H9 (cell line): ENCODE data around the gene POLR2M. TPM values are rescaled to one million over a fixed set of nuclear protein-coding genes. Genes with fewer than 3 reads are reported as not detected.

Experiments
- DNase-seq: peaks from one replicate; pipeline ENCODE4 v3.0.0-alpha.2; 2017
- H2AFZ ChIP-seq: one replicate; pipeline ENCODE4 v1.6.1; 2013; ENCODE audit warnings: mild to moderate bottlenecking, low read length, control low read depth, moderate library complexity
- H2AK5ac ChIP-seq: 2 replicates; pipeline ENCODE4 v1.6.1; 2013; ENCODE audit warnings: low read length, control low read depth, mixed read lengths; ENCODE audit not compliant: insufficient read length
- H2BK120ac ChIP-seq: one replicate; pipeline ENCODE4 v1.6.1; 2013; ENCODE audit warnings: low read depth, mild to moderate bottlenecking, low read length, control low read depth, inconsistent platforms; ENCODE audit not compliant: poor library complexity, severe bottlenecking
- H2BK12ac ChIP-seq: 2 replicates; pipeline ENCODE4 v1.6.1; 2013; ENCODE audit warnings: low read length, control low read depth, mixed read lengths, low read depth; ENCODE audit not compliant: insufficient read length
- H2BK15ac ChIP-seq: 2 replicates; pipeline ENCODE4 v1.6.1; 2013; ENCODE audit warnings: low read depth, low read length, control low read depth
- H2BK20ac ChIP-seq: one replicate; pipeline ENCODE4 v1.6.1; 2013; ENCODE audit warnings: low read depth, mild to moderate bottlenecking, low read length, control low read depth, inconsistent platforms; ENCODE audit not compliant: poor library complexity, severe bottlenecking
- H2BK5ac ChIP-seq: 2 replicates; pipeline ENCODE4 v1.6.1; 2013; ENCODE audit warnings: low read length, control low read depth, mixed read lengths; ENCODE audit not compliant: insufficient read length
- H3K14ac ChIP-seq: 2 replicates; pipeline ENCODE4 v1.6.1; 2013; ENCODE audit warnings: low read length, control low read depth; ENCODE audit not compliant: insufficient read depth
- H3K18ac ChIP-seq: 2 replicates; pipeline ENCODE4 v1.6.1; 2013; ENCODE audit warnings: low read depth, mild to moderate bottlenecking, mixed read lengths, low read length, control low read depth; ENCODE audit not compliant: insufficient read length
- H3K23ac ChIP-seq: 2 replicates; pipeline ENCODE4 v1.6.1; 2013; ENCODE audit warnings: low read length, control low read depth, mixed read lengths, low read depth; ENCODE audit not compliant: insufficient read length
- H3K23me2 ChIP-seq: 2 replicates; pipeline ENCODE4 v1.6.1; 2013; ENCODE audit warnings: low read depth, mild to moderate bottlenecking, mixed read lengths, low read length, control low read depth; ENCODE audit not compliant: insufficient read length, poor library complexity, severe bottlenecking
- H3K27ac ChIP-seq: 2 replicates; pipeline ENCODE4 v1.5.1; 2013; ENCODE audit warnings: low read length, control low read depth, mixed read lengths, low read depth; ENCODE audit not compliant: insufficient read length
- H3K27me3 ChIP-seq: 2 replicates; pipeline ENCODE4 v1.6.1; 2013; ENCODE audit warnings: low read length, control low read depth, inconsistent platforms; ENCODE audit not compliant: insufficient read depth
- H3K4ac ChIP-seq: 2 replicates; pipeline ENCODE4 v1.6.1; 2013; ENCODE audit warnings: low read depth, mild to moderate bottlenecking, control low read depth, inconsistent platforms, low read length, moderate library complexity
- H3K4me1 ChIP-seq: 2 replicates; pipeline ENCODE4 v1.6.1; 2013; ENCODE audit warnings: low read length, control low read depth, inconsistent platforms; ENCODE audit not compliant: insufficient read depth
- H3K4me2 ChIP-seq: 2 replicates; pipeline ENCODE4 v1.6.1; 2013; ENCODE audit warnings: low read length, control low read depth, mixed read lengths; ENCODE audit not compliant: insufficient read length, insufficient read depth
- H3K56ac ChIP-seq: 2 replicates; pipeline ENCODE4 v1.6.1; 2013; ENCODE audit warnings: low read depth, mild to moderate bottlenecking, mixed read lengths, low read length, control low read depth; ENCODE audit not compliant: insufficient read length
- H3K79me1 ChIP-seq: 2 replicates; pipeline ENCODE4 v1.6.1; 2013; ENCODE audit warnings: low read depth, mild to moderate bottlenecking, moderate library complexity, low read length, control low read depth, inconsistent platforms; ENCODE audit not compliant: insufficient read depth, poor library complexity, severe bottlenecking
- H3K79me2 ChIP-seq: 2 replicates; pipeline ENCODE4 v1.6.1; 2013; ENCODE audit warnings: low read length, control low read depth, inconsistent platforms; ENCODE audit not compliant: insufficient read depth
- H3K9ac ChIP-seq: 2 replicates; pipeline ENCODE4 v1.6.1; 2013; ENCODE audit warnings: low read length, control low read depth, mixed read lengths; ENCODE audit not compliant: insufficient read length; ENCODE audit errors: extremely low read depth
- H3K9me3 ChIP-seq: one replicate; pipeline ENCODE4 v1.6.1; 2013; ENCODE audit warnings: low read depth, low read length, inconsistent platforms; ENCODE audit not compliant: control insufficient read depth
- H3T11ph ChIP-seq: one replicate; pipeline ENCODE4 v1.6.1; 2013; ENCODE audit warnings: mild to moderate bottlenecking, low read length, control low read depth, inconsistent platforms
- H4K20me1 ChIP-seq: one replicate; pipeline ENCODE4 v1.6.1; 2013; ENCODE audit not compliant: control insufficient read depth, insufficient read length, insufficient read depth
- H4K5ac ChIP-seq: 2 replicates; pipeline ENCODE4 v1.6.1; 2013; ENCODE audit warnings: low read depth, mild to moderate bottlenecking, mixed read lengths, low read length, control low read depth; ENCODE audit not compliant: insufficient read length
- H4K8ac ChIP-seq: replicated peaks from 2 replicates; pipeline ENCODE4 v1.6.1; 2013; ENCODE audit warnings: low read length, control low read depth, mixed read lengths, low read depth; ENCODE audit not compliant: insufficient read length
- H4K91ac ChIP-seq: 2 replicates; pipeline ENCODE4 v1.6.1; 2013; ENCODE audit warnings: low read depth, mild to moderate bottlenecking, moderate library complexity, mixed read lengths, low read length, control low read depth; ENCODE audit not compliant: insufficient read length
- H3K27ac Mint-ChIP-seq, 3 experiments: 2 replicates in 2 of 3; 3 replicates in 1 of 3; pipeline ENCODE4 v1.8.0; 2020 to 2021; ENCODE audit warnings: mixed read lengths in 3 of 3, mild to moderate bottlenecking in 1 of 3, moderate library complexity in 1 of 3
- H3K27me3 Mint-ChIP-seq: 2 replicates; pipeline ENCODE4 v1.8.0; 2021; ENCODE audit warnings: low read depth, mild to moderate bottlenecking, moderate library complexity, mixed read lengths
- H3K36me3 Mint-ChIP-seq, 3 experiments: 2 replicates in 2 of 3; 3 replicates in 1 of 3; pipeline ENCODE4 v1.8.0; 2020 to 2021; ENCODE audit warnings: low read depth in 3 of 3, mixed read lengths in 3 of 3; ENCODE audit not compliant: insufficient read depth in 1 of 3
- H3K4me1 Mint-ChIP-seq, 2 experiments: 2 replicates each; pipeline ENCODE4 v1.8.0; 2020; ENCODE audit warnings: mixed read lengths in 2 of 2
- H3K4me3 Mint-ChIP-seq, 2 experiments: 2 replicates in 1 of 2; 3 replicates in 1 of 2; pipeline ENCODE4 v1.8.0; 2020 to 2021; ENCODE audit warnings: mild to moderate bottlenecking in 2 of 2, mixed read lengths in 2 of 2, moderate library complexity in 1 of 2
- H3K9me3 Mint-ChIP-seq, 2 experiments: 2 replicates in 1 of 2; 3 replicates in 1 of 2; pipeline ENCODE4 v1.8.0; 2020; ENCODE audit warnings: mild to moderate bottlenecking in 2 of 2, mixed read lengths in 2 of 2, moderate library complexity in 1 of 2
- WGBS: extraction: QIAGEN DNeasy Blood & Tissue Kit; methylation state at CpG from one replicate; pipeline ENCODE4 v1.1.7; 2013; ENCODE audit warnings: missing lambda C conversion rate, low lambda C conversion rate, mixed read lengths; ENCODE audit not compliant: insufficient read length; ENCODE audit errors: extremely low coverage; 5-methylcytosine and 5-hydroxymethylcytosine counted together
- total RNA-seq: library from RNA; stranded (reverse); gene quantifications from 2 replicates; pipeline ENCODE4 v1.2.1, GENCODE V29; 2021
- TF ChIP-seq, protein P1 (sequence below): fragments of 200-600 bp; sonication (generic); conservative IDR thresholded peaks from 3 replicates; pipeline ENCODE4 v1.8.0; 2021; ENCODE audit warnings: antibody characterized with exemption, mild to moderate bottlenecking

The POLR2M gene
- total RNA-seq, 1 experiment from 2014 or later, result 67.3 TPM

DNA sequence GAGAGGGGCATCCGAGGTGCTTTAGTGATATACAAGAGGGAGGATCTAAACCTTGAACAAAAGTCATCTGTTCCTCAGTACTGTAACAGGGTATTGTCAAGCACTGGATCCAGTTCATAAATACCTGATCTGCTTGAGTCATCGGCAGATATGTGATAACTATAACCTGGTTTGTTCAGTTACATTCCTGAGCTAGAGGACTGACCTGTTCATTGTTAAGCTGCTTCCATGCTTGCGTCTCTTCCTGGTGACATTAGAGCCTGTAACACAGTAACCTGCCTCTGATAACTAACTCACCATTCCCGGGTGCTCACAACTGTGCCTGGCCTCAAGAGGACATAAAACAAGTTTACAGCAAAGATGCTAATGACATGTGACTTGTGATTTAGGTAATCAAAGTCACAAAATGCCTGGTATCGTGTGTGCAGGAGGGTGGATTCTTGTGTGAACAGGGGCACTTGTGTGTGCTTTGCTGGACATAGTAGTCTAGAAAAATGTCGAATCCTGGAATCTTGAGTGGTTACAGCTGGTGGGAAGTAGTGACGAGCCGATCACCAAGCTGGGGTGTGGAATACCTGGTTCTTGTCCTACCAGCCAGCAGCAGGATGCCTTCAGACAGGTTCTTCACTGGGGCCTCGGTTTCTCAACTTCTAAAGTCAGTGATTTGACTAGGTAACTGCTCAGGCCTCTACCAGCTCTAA, 30.9 kb upstream of the POLR2M start:
- no peak overlapping the region for H3K23ac ChIP-seq
- H3K4me1 ChIP-seq, result no peaks in the 10 kb centered on the region
- no peak overlapping the region for H2AFZ ChIP-seq
- H3T11ph ChIP-seq, result no peak overlapping the region
- H3K4me2 ChIP-seq, result no peak overlapping the region
- no peak overlapping the region for H4K8ac ChIP-seq
- H3K27ac Mint-ChIP-seq, result no peak overlapping the region
- H3K27ac ChIP-seq, result no peak overlapping the region
- no peak overlapping the region for H2BK20ac ChIP-seq
- H3K27me3 Mint-ChIP-seq, result no peaks in the 10 kb centered on the region
- no peak overlapping the region for H3K4ac ChIP-seq
- H4K91ac ChIP-seq, result no peak overlapping the region
- no peak overlapping the region for H3K4me3 Mint-ChIP-seq
- no peak overlapping the region for H2BK120ac ChIP-seq
- no peaks in the 10 kb centered on the region for H3K23me2 ChIP-seq
- H3K56ac ChIP-seq, result no peak overlapping the region
- no peaks in the 10 kb centered on the region for H3K79me2 ChIP-seq
- TF ChIP-seq, protein P1, sequence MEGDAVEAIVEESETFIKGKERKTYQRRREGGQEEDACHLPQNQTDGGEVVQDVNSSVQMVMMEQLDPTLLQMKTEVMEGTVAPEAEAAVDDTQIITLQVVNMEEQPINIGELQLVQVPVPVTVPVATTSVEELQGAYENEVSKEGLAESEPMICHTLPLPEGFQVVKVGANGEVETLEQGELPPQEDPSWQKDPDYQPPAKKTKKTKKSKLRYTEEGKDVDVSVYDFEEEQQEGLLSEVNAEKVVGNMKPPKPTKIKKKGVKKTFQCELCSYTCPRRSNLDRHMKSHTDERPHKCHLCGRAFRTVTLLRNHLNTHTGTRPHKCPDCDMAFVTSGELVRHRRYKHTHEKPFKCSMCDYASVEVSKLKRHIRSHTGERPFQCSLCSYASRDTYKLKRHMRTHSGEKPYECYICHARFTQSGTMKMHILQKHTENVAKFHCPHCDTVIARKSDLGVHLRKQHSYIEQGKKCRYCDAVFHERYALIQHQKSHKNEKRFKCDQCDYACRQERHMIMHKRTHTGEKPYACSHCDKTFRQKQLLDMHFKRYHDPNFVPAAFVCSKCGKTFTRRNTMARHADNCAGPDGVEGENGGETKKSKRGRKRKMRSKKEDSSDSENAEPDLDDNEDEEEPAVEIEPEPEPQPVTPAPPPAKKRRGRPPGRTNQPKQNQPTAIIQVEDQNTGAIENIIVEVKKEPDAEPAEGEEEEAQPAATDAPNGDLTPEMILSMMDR, result no peak
- WGBS, result no CpG with 5 or more reads among the region's 9 CpGs
- H2BK5ac ChIP-seq, result no peak overlapping the region
- no peaks in the 10 kb centered on the region for H3K4me1 Mint-ChIP-seq
- no peak for DNase-seq
- H3K36me3 Mint-ChIP-seq, result no peaks in the 10 kb centered on the region
- H4K20me1 ChIP-seq, result no peaks in the 10 kb centered on the region
- no peaks in the 10 kb centered on the region for H3K79me1 ChIP-seq
- no peak overlapping the region for H2BK15ac ChIP-seq
- H2BK12ac ChIP-seq, result no peak overlapping the region
- H3K9ac ChIP-seq, result no peak overlapping the region
- no peaks in the 10 kb centered on the region for H3K27me3 ChIP-seq
- no peaks in the 10 kb centered on the region for H3K9me3 Mint-ChIP-seq
- no peak overlapping the region for H2AK5ac ChIP-seq
- no peaks in the 10 kb centered on the region for H3K9me3 ChIP-seq
- H3K18ac ChIP-seq, result no peak overlapping the region
- no peak overlapping the region for H4K5ac ChIP-seq
- H3K14ac ChIP-seq, result no peak overlapping the region
